GM19240 (cell line): Measurements from ENCODE around the gene ACTRT2.

ENCODE experiments used
- DNase-seq: peaks from one replicate; pipeline ENCODE4 v3.0.0; 2011; ENCODE audit warnings: low spot score; ENCODE audit not compliant: insufficient read length

The ACTRT2 gene

DNA sequence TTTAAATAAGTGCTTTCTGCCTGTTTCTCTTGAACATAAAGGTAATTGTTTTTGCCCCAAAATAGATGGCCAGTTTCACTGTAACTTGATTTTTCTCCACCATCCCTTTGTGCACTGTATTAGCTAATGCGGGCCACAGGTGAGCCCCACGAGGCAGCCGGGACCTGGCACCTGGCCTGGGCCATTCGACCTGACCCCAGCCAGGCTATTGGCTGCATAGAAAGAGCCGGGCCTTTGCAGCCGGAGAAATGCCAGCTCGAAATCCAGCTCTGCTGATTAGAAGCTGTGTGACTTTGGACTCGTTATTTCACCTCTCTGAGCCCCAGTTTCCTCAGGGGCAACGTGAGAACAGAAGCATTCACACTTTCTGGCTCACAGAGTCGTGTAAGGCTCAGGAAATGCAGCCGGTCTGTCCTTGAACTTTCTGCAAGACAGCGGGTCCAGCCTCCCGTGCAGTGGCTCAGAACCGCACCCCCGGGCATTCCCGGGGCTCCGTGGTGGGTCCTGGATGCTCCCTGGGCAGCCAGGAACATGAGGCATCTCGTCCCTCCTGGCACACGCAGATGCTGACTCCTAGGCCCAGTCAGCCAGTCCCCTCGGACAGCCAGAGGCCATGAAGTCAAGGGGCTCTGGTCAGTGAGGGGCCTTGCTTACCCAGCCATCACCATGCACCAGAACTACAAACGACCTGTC lies 37.4 kb upstream of the ACTRT2 start:
- no peak for DNase-seq

DNA sequence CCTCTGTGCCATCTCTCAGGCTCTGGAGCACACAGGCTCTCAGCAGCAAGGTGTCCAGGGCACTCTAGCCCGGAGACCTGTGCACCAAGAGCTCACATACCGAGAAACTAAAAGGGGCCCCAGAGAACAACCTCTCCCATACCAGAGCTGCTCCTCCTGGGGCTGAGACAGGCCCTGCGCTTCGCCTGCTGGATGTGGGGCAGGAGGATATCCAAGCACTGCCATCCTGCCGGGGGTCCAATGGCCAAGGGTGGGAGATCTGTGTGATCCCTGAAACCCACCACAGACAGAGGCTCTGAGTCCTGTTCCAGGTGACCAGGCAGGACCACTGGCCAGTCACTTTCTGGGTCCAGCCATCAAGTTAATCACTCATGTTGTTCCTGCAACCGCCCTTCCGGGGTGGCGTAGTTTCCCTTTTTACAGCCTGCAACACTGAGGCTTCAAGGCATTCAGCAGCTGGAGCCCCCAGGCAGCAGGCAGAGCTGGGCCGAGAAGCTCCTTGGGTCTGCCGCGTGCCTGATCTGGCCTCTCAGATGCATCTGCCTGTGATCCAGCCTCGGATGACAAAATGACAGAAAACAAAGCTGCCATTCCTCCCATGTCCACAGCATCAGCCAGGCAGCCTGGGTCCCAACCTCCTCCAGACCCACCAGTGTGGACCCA lies 36.7 kb upstream of the ACTRT2 start:
- DNase-seq: no peak

DNA sequence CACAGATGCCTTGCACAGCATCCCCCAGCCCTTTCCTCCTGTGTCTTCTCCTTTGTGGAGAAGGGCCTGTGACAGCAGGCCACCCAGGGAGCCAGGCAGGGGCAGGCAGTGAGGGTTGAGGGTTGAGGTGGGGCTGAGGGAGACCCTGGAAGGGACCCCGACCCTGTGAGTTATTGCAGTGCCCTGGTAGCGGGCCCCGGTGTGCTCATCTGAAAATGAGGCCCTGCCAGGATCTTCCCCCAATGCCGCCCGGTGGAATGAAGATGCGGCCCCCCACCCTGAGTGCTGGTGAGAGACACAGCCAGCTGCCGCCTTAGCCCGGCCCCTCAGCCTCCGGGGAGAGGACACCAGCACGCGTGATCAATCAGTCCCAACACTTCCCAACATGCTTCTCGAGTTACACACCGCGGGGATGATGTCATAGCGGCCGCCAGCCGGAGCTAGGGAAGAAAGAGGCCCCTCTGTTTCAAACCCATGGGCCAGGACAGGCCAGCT lies 36.2 kb upstream of the ACTRT2 start:
- DNase-seq: no peak

DNA sequence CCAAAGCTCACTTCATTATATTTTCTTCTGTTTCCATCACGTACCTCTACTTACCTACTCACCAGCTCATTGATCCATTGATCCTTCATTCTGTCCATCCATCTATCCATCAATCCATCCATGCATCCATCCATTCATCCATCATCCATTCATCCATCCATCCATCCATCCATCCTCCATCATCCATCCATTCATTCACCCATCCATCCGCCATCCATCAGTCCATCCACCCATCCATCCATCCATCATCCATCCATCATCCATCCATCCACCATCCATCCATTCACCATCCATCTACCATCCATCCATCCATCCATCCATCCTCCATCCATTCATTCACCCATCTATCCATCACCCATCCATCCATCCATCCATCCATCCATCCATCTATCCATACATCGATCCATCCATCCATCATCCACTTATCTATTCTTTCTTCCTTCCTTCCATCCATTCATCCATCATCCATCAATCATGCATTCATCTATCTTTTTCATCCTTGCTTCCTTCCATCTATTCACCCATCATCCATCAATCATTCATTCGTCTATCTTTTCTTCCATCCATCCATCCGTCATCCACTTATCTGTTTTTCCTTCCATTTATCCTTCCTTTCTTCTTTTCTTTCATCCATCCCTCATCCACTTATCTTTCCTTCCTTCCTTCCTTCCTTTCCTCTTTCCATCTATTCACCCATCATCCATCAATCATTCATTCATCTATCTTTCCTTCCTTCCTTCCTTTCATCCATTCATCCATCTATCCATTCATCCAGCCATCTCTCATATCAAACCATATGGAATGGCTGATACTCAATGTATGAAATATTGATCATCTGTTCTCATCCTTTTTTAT lies 35.3 kb upstream of the ACTRT2 start:
- DNase-seq: no peak

DNA sequence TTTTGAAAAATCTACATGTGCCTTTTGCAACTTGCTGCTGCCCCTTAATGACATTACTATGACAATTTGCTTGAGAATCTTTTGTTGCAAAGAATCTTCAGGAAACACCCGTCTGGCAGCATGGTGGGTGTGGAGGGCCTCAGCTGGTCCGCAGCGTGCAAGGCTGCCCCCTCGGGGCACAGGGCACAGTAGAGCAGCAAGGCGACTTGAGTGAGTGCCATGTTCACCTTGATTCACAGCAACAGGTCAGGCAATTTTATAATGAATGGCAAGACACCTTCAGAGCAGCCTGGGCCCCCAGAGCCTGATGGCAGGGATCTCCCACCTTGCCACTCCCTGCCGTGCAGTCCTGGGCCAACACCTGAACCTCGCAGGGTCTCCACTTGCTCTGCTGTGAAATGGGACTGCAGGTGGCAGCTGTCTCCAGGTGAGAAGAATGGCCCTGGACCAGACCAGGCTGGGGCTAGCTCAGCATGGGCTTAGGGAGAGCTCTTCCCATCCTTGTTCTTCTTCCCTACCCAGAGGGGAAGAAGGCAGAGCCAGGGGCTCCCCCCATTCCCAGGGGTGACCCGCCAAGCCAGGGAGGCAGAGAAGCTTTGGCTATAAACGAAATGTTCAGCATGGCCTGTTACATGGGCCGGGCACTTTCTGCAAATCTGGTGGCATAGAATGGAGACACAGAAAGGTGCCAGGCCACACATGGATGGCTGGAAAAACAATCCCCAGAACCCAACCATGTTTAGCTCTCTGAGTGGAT lies 34.5 kb upstream of the ACTRT2 start:
- DNase-seq: no peak

DNA sequence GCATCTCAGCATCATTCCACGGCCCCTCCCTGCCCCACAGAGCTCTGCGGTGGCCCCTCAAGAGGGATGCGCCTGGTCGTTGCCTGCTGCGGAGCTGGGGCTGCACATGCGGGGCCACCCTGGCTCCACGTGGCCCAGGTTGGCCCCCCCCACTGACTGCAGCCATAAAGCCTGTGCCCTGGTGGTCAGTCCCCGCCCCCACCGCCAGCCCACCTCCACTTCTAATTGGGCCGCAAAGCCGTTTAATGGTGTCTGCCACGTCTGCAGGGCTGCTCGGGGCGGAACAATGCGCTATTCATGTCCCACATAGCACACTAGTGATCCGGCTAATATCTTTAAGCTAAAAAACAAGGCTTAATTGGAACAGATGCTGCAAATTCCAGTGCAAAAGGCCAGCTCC lies 33.5 kb upstream of the ACTRT2 start:
- DNase-seq: no peak

DNA sequence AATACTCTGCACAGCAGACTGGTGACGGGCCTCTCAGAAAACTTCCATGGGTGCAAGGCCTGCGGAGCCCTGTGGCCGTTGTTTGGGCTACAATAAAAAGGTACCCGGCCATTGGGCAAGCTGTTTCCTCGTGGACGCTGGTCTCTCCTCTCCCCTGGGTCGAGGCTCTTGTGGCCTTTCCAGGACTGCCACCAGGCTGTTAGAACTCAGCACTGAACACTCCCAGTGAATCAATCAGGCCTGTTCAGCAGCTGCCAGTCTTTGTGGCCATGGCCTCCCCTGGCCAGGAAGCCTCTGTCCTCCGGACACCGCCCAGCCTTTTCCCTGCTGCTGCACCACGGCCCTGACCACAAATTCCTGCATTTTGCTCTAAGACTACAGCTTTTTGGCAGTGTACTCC lies 33.0 kb upstream of the ACTRT2 start:
- no peak for DNase-seq

DNA sequence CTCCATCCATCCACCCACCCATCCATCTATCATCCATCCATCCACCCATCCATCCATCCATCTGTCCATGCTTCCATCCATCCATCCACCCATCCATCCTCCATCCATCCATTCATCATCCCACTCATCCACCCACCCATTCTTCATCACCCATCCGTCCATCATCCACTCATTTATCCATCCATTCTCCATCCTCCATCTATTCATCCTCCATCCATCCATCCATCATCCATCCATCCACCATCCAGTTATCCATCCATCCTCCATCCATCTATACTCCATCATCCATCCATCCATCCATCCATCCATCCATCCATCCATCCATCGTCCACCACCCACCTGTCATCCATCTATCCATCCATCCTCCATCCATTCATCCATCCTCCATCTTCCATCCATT lies 32.1 kb upstream of the ACTRT2 start:
- DNase-seq: no peak

DNA sequence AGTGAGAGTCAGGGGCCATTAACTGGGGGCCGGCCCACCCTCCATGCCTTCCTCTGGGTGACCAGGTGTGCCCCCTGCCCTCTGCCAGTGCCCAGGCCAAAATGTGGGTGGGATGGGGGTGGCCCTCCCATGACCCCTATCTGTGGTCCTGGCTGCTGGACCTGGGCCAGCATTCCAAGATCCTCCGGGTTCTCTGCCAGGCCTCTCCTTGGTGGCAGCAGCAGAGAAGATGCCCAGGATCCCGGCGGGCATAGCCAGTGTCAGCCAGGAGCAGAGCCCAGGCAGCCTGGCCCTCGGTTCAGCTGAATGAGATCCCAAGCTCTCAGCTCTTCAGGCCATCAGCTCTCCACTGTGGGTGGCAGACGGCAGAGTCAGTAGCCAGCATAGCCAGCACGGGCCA lies 31.3 kb upstream of the ACTRT2 start:
- DNase-seq: no peak

DNA sequence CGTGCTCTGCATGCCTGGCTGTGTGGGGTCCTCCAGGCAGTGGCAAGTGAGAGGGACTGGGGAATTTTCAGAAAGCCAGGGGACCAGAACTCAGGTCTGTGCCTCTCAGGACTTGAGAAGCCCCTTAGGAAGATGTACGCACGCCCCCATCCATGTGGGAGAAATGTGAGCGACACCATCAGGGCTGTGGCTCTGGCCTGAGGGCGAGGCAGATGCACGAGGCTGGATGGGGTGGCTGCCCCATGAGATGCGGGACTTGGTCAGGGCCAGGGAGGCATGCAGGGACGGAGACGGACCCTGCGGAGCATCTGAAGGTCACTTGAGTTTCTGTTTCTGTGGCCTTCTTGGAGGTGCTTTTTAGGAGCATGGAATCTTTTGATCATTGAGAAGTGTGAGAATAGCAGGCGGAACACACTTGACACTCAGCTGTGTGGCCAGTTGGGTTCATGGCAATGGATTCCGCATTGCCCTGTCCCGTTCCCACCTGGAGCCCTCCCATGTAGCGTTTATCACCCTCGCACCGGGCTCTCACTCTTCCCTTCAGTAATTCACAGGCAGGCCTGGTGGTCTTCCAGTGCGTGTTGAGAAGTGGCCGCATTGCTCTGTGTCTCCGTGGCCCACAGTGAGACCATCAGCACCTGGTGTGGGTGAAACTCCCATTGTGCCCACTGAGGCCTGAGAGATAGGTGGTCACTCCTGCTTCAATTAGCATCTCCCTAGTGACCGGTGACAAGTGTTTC lies 30.7 kb upstream of the ACTRT2 start:
- no peak for DNase-seq

DNA sequence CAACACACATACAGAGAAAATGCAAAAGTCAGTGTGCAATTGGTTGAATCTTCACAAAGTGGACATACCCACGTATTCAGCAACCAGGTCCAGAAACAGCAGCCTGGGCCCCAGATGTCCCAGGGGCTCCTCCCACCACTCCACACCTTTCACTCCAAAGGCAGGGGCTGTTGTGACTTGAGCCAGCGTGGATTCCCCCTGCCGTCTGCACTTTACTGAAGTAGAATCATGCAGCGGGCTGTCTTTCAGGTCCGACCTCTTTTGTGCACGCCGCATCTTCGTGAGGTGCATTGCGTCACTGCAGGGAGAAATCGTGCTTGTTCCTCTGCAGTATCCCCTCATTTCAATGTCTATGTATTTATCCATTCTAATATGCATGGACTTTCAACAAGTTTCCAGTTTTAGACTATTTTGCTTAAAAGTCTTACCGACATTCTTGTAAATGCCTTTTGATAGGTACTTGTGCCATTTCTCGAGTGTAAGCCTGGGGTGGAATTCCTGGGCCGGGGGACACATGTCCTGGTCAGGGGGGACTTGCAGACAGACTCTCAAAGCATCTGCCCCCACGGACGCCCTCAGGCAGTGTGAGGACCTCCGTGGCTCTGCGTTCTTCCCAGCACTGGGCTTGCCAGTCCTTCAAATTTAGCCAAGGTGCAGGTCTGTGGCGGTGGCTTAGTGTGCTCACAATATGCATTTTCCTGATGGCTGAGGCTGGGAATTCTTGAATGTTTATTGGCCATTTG lies 29.3 kb upstream of the ACTRT2 start:
- DNase-seq: no peak

DNA sequence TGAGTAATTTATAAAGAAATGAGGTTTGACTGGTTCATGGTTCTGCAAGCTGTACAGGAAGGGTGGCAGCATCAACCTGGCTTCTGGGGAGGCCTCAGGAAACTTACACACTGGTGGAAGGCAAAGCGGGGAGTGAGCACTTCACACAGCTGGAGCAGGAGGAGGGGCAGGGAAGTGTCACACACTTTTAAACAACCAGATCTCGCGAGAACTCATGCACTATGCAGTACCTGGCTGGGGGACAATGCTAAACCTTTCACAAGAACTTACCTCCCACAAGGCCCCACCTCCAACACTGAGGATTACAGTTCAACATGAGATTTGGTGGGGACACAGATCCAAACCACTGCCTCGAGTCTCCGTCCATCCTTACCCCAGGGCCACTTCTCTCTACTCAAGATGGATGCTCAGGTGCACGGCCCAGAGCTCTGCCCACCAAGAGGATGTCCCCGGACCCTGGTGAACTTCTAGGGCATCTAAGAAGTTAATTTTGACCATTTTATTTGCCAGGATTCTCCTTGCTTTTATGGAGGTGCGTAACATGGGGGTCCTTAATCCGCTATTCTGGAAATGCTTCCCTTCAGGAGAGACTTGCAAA lies 22.7 kb upstream of the ACTRT2 start:
- no peak for DNase-seq

DNA sequence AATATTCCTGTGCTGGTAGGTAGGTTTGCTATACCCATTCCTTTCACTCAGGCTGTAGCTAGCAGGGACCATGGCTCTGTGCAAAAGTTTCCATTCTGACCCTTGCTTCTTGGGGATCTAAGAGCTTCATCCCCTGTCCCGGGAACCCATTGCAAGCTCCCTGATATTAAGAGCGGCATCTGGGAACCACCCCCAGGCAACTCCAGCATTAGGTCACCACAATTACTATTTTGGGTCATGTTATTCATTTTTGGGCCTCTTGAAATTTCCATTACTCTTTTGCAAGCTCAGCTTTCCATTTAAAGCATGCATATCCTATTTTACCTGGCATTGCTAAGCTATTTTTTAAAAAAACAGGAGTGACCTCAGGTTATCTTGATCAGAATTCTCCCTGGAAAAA lies 22.1 kb upstream of the ACTRT2 start:
- no peak for DNase-seq

DNA sequence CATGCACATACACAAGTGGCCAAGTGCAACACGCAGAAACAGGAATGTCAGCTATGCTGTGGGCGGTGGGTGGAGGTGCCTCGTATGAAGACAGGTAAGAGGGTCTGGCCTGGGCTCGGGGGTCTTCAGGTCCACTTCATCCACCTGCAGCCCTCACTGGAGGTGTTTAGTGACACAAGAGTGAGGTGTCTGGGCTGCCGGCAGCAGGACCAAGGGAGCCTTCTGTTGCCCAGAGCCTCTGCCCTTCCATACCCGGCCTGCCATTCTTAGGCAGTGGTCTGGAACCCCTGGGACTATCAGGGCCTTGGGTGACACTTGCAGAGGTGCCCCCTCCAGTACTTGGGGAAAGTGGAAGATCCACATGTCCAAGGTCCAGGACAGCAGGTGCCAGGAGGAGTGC lies 21.7 kb upstream of the ACTRT2 start:
- DNase-seq: no peak

DNA sequence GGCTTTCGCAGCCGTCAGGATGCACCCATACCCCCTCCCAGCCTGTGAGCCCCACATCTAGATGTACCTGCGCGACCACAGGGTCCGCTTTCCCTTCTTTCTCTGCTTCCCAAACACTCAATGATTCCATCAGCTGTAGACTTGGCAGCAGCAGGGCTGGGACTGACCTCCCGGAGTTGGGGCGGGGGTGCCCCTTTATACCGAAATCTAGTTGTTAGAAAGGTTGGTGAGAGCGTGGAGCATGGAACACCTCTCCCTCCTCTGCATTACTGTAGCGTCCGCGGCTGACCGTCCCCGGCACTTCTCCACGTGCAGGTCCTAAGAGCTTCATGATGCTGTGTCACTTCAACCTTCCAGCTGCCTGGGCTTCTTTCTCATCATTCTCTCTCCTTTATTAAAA lies 21.1 kb upstream of the ACTRT2 start:
- DNase-seq: no peak

DNA sequence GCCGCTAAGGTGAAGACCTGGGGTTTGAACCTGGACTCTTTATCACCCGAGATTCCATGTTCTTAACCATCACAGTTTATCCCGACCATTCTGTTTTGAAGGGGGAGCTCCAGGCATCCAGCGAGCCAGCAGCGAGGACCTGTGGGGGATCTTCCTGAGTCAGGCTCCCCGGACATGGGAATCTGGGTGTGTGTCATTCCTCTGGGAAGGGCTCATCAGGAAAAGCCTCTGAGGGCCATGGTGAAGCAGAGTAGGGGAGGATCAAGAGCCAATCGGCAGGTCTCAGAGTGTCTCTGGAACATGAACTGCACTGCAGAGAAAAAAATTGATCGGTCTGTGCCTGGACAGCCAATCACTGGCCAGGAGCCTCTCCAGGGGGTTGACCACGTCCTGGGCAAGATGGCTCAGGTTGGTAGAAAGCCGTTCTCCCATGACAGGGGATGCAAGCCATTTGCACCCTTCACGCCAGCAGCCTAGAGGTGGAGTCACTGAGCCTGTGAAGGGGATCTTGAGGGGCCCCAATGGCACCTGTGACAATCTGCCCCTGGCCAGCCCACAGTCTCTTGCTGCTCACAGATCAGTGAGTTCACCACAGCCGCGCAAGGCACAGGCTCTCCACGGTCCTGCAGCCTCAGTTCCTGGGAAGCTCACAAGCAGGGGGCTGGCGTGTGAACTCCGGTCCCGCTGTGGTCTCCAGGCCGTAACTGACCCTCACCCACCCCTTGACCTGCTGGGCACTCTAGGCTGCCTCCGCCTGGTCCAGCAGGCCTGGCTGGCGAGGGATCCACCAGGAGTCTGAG lies 20.4 kb upstream of the ACTRT2 start:
- no peak for DNase-seq

DNA sequence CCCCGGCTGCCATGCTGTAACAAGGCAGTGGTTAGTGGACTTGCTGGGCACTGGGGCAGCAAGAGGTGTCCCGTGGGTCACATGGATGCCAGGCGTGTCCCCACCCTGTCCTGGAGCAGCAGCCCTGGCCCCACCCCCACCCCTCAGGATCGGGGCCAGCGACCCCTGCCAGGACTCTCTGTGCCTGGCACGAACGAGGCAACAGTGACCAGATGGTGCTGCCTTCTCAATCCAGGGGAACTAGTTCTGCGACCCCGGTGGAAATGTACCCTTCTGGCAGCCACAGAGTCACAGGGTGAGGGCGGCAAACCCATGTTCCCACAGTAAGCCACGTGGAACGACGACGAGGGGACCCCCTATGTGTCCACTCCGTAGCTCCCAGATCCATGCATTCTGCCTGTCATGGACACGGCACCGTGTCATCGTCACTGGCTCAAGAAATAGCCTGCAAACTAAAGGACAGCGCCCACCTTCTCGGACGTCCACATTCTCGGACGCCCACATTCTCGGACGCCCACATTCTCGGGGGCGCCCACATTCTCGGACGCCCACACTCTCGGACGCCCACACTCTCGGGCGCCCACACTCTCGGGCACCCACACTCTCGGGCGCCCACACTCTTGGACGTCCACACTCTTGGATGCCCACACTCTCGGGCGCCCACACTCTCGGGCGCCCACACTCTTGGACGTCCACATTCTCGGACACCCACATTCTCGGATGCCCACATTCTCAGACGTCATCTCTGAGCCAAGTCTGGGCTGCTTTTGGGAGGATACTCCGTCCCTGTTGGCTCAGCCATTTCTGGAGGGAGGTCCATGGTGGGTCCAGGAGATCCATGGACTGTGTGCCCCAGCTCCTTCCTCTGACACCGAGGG lies 19.6 kb upstream of the ACTRT2 start:
- DNase-seq: no peak
